GM20431 (cell line): ENCODE measurements around the gene RNU7-1.

Source experiments
- in situ Hi-C: fragments of 300-500 bp; cut with MseI, MboI; formaldehyde crosslinking; loops from one replicate; pipeline ENCODE4 v1.15.0; 2020; ENCODE audit warnings: low sequenced_read_pairs; ENCODE audit not compliant: unreplicated experiment

Gene RNU7-1

DNA sequence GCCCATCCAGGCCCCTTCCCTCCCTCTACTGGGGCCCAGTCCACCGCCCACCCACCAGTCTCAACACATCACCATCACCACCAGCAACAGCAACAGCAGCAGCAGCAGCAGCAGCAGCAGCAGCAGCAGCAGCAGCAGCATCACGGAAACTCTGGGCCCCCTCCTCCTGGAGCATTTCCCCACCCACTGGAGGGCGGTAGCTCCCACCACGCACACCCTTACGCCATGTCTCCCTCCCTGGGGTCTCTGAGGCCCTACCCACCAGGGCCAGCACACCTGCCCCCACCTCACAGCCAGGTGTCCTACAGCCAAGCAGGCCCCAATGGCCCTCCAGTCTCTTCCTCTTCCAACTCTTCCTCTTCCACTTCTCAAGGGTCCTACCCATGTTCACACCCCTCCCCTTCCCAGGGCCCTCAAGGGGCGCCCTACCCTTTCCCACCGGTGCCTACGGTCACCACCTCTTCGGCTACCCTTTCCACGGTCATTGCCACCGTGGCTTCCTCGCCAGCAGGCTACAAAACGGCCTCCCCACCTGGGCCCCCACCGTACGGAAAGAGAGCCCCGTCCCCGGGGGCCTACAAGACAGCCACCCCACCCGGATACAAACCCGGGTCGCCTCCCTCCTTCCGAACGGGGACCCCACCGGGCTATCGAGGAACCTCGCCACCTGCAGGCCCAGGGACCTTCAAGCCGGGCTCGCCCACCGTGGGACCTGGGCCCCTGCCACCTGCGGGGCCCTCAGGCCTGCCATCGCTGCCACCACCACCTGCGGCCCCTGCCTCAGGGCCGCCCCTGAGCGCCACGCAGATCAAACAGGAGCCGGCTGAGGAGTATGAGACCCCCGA is 6.8 kb upstream of the RNU7-1 start:
- in situ Hi-C loops: no loop called here

- in situ Hi-C loops: no loop called here
These were observed 5.9 kb upstream of the RNU7-1 start for GRCh38 chr12:6937481-6938352.

- in situ Hi-C loops: no loop called here
These were observed 5.0 kb upstream of the RNU7-1 start for GRCh38 chr12:6938353-6939190.

- in situ Hi-C loops: no loop called here
These were observed 4.5 kb upstream of the RNU7-1 start for GRCh38 chr12:6939191-6939540.

DNA sequence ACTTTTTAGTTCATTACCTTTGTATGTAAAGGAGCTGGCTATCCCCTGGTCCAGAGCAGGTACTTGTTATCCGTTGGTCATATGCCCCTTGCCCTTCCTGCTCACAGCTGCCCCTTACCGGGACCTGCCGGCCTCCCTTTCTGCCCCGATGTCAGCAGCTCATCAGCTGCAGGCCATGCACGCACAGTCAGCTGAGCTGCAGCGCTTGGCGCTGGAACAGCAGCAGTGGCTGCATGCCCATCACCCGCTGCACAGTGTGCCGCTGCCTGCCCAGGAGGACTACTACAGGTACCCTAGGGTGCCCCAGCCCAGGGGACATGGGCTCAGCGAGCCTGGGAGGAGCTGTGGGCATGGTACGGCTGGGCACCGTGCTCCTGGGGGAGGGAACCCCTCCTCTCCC is 2.3 kb upstream of the RNU7-1 start:
- in situ Hi-C loops: no loop called here

GRCh38 chr12:6941782-6942181 is 1.8 kb upstream of the RNU7-1 start:
- in situ Hi-C loops: no loop called here

DNA sequence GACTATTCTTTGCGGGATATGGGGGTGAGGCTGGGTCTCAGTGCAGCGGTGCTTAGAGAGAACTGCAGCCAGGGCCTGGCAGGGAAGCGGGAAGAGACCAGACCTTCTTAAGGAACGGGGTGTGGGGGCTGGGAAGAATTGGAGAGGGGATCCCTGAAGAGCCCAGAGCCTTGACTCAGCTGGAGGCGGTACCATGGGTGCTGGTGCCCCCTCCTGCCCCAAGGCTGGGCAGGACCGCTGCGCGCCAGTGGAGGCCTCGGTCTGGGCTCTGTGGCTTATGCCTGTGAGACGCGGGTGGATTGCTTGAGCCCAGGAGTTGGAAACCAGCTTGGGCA is 1.3 kb upstream of the RNU7-1 start:
- in situ Hi-C loops: no loop called here

DNA sequence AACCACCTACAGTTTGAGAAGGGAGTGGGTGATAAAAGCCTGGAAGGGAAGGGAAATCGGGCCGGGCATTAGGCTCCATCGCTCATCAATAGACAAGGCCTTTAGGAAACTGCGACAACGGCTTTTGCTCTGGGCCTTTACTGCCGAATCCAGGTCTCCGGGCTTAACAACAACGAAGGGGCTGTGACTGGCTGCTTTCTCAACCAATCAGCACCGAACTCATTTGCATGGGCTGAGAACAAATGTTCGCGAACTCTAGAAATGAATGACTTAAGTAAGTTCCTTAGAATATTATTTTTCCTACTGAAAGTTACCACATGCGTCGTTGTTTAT is 261 bp upstream of the RNU7-1 start:
- in situ Hi-C loops: no loop called here

DNA sequence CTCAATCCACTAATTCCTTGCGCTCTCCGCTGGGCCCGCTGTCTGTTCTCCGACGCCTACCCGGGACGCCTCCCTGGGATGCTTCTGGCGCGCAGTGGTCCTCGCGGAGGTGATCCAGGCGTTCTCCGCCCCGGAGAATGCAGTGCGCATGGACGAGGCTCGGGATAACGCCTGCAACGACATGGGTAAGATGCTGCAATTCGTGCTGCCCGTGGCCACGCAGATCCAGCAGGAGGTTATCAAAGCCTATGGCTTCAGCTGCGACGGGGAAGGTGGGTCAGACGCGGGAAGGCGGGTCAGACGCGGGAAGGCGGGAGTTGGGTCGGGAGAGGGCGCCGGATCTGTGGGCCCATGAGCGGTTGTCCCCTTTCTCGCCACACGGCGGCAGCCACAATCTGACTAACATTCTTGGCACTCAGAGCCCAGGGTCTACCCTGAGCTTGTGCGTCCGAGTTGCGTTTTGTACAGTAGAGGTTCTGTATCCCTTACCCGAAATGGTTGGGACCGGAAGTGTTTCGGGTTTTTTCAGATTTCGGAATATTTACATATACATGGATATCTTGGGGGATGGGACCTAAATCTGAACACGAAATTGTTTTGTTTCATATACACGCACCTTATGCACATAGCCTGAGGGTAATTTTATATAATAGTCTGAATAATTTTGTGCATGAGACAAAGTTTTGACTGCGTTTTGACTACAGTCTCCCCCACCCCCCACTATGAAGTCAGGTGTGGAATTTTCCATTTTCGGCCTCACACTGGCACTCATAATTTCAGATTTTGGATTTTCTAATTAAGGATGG is 968 bp downstream of the RNU7-1 start:
- in situ Hi-C loops: no loop called here

DNA sequence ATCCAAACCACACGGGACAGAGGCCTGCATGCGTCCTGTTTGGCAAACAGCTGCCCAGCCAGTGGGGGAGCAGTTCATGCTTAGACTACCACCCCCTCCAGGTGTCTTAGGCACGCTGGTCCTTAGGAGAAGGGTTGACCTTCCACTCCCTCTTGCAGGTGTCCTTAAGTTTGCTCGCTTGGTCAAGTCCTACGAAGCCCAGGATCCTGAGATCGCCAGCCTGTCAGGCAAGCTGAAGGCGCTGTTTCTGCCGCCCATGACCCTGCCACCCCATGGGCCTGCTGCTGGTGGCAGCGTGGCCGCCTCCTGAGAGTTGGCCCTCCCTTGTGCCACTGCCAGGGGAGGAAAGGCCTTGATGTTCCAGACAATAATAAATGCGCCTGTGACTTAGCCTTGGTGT is 2.0 kb downstream of the RNU7-1 start:
- in situ Hi-C loops: no loop called here

DNA sequence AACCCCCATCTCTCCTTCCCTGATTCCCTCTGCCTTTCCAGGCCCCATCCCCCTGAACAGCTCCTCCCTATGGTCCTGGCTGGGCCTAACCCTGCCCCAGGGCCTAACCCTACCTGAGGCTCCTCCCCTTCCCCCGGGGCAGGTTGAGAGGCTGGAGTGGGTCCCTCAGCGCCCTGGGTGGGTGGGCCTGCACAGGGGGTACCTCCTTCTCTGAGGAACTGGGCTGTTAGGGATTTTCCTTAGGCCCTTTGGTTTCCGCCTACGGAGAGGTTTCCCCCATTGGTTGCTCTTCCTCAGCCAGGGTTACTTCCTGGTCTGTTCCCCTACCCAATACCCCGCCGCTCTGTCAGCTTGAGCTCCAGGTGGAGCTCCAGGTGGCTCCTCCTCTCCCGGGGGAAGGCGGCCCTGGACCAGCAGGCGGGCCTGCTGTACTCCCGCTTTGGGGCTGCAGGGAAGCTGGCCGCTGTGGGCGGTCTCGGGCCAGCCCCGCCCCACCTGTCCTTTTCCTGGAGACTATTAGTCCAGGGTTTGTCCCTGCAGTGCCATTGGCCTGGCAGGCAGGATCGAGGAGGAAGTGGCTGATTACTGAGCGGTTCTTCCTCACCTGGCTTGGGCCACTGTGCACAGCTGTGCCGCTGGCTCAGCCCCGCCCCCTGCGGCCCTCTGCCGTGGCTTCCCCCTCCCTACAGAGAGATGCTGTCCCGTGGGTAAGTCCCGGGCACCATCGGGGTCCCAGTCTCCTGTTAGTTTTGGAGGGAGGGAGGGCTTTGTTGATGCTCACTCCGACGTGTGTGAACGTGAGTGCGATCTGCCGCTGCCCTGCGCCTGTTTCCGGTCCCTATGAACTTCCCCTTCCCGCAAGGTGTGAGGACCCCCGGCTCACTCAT is 2.7 kb downstream of the RNU7-1 start:
- in situ Hi-C loops: no loop called here

DNA sequence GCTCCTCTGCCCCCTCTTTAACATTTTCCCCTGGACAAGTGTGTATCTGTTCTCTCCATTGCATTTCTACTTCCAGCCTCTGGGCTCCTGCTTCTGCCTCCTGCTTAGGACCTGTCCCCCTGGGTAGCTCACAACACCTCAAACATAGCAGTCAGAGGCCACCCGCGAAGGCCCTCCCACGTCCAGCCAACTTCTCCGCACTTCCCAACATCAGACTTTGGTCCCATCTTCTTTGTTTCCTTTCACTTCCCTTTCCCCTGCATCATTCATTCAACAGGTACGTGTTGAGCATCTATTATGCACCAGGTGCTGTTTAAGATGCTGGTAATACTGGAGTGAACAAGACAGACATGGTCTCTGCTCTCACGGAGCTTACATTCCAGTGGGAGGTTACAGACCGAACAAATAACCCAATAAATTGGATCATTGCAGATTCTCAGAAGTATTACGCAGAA is 3.3 kb downstream of the RNU7-1 start:
- in situ Hi-C loops: no loop called here

GRCh38 chr12:6947615-6948014 is 4.0 kb downstream of the RNU7-1 start:
- in situ Hi-C loops: no loop called here

DNA sequence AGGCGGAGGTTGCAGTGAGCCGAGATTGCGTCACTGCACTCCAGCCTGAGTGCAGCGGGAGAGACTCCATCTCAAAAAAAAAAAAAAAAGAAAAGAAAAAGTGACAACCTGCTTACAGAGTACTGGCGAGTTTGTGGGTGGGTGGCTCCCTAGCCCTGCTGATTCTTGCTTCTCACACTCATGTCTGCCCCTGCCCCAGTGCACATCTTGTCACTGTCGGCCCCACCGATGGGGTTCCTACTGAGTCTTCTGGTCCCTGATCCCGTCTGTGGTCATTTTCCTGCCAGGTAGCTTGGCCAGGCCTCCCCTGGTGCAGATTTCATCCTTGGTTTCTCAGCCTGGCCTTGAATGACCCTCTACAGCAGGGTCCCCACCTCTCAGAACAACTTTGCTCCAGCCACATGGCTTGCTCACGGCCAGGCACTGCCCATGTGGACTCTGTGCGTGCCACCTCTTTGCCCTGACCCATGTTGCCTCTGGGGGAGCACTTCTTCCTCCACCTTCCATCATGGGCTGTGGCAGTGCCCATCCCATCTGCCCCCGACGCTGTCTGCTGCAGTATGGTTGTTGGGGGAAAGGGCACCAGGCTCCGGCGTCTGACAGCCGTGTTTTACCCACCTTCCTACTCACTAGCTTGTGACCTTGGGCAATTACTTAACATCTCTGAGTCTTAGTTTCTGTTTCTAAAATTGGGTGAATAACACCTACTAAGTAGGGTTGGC is 5.4 kb downstream of the RNU7-1 start:
- in situ Hi-C loops: no loop called here

DNA sequence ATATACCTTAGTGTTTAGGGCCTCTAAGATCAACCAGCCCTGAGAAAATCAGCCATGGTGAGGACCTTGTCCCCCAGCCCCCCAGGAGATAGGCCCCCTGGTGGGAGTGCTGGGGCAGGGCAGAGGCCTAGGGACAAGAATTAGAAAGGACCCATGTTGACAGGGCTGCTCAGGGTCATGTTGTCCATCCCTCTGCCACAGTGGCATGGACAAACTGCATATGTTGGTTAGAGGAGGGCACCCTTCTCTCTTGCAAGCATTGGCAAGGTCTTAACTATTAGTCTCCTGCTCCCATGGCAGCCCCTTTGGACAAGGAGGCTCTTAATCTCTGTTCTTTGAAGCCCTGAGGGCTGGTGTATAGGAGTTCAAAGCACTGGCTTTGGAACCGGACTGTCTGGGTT is 6.8 kb downstream of the RNU7-1 start:
- in situ Hi-C loops: no loop called here

DNA sequence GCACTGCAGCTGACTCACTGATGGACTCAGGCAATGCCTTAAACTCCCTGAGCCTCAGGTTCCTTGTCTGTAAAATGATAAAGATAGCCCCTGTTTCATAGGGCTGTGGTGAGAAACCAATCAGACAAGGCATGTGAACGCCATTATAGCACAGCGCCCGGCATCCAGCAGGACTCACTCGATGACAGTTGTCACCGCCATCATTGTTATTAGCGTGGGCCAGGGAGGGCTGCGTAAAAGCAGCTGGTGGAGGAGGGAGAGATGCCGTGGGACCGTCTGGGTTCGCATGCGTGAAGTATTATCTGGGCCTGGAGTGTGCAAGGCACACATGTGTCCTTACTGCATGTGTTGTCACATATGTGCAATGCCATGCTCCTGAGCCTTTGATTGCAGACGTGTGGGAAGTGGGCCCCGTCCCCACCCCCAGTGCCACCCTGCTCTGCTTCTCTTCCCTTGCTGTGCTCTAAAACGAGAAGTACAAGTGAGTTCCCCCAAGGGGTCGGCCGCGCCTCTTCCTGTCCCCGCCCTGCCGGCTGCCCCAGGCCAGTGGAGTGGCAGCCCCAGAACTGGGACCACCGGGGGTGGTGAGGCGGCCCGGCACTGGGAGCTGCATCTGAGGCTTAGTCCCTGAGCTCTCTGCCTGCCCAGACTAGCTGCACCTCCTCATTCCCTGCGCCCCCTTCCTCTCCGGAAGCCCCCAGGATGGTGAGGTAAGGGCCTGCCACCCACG is 7.4 kb downstream of the RNU7-1 start, which contains the start of gene PTPN6:
PTPN6 (plus strand) TSS at position 546 of the 730 bp plus-strand sequence; CDS start at position 703, 157 bp downstream.
- in situ Hi-C loops: no loop called here

DNA sequence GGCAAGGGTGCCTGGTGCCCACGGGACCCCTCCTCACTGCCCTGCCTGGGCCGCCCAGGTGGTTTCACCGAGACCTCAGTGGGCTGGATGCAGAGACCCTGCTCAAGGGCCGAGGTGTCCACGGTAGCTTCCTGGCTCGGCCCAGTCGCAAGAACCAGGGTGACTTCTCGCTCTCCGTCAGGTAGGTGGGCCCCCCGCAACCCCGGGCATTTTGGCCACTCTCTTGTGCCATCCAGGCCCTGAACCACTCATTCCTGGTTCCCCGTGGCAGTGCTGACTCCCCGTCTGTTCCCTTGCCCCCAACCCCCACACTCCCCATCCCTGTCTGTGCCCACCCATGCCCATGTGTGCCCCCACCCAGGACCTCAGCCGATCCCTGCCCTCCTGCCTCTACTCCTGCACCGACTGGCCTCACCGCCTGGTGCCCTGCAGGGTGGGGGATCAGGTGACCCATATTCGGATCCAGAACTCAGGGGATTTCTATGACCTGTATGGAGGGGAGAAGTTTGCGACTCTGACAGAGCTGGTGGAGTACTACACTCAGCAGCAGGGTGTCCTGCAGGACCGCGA is 8.0 kb downstream of the RNU7-1 start:
- in situ Hi-C loops: no loop called here
